ENCODE measurements around the gene LIN54. TPM values are rescaled to one million over a fixed set of nuclear protein-coding genes. Genes with fewer than 3 reads are reported as not detected.
"Not testable (repeated sequence)": the region's sequence is repeated elsewhere in the genome, so short reads cannot be mapped to it uniquely, and the experiment has no call there.

The LIN54 gene
- total and polyA plus RNA-seq, 8 donors: 1.1 to 5.7 (median 3.1) TPM

GRCh38 chr4:83012200-83012686 lies 1.6 kb upstream of the LIN54 start:
- Histone ChIP-seq H3K27ac (peak overlapping the region; percentile 60 to 89 (median 78)), H3K27me3 (no peaks in the 10 kb centered on the region), H3K4me3 (peak overlapping the region; percentile 69 to 92 (median 83)), H3K36me3 (no peaks in the 10 kb centered on the region), H3K4me1 (peaks cover 4 to 23% (median 9%) of the 10 kb centered on the region in 3 donors), H3K9me3 (no peaks in the 10 kb centered on the region)
- FAIRE-seq (no peak), ATAC-seq (peak; percentile 1 to 12 (median 3)), DNase-seq (peak; percentile 28 to 85 (median 54))
- WGBS, 2 donors: 0% methylated on average over 30 to 43 of the region's 43 CpGs
- intact Hi-C loops (cut with DNase I): no loop called here
- no peak for TF ChIP-seq CTCF (IDR thresholded peaks at IDR 0.05)

- H3K9me3 ChIP-seq: no peaks in the 10 kb centered on the region
- FAIRE-seq (no peak), ATAC-seq (no peak), DNase-seq (no peak)
- H3K27me3 ChIP-seq: no peaks in the 10 kb centered on the region
- no peak for TF ChIP-seq CTCF (IDR thresholded peaks at IDR 0.05)
- H3K4me1 ChIP-seq: peaks cover 4 to 23% (median 9%) of the 10 kb centered on the region in 3 donors
- peak overlapping the region; percentile 69 to 92 (median 83) for H3K4me3 ChIP-seq
- H3K36me3 ChIP-seq: no peaks in the 10 kb centered on the region
- H3K27ac ChIP-seq: peak overlapping the region in 2 of 4 donors; percentile 81 to 89
- intact Hi-C loops (cut with DNase I): no loop called here
- WGBS, 2 donors: 5 to 7% methylated on average over 5 of the region's 5 CpGs
These were observed 1.1 kb upstream of the LIN54 start for GRCh38 chr4:83011689-83012199.

GRCh38 chr4:83010111-83010521 lies 507 bp downstream of the LIN54 start:
- Histone ChIP-seq H3K9me3 (no peaks in the 10 kb centered on the region), H3K4me1 (peaks cover 4 to 23% (median 9%) of the 10 kb centered on the region in 3 donors), H3K4me3 (peak overlapping the region; percentile 47 to 85 (median 61)), H3K36me3 (no peaks in the 10 kb centered on the region), H3K27ac (peak overlapping the region; percentile 72 to 89 (median 77)), H3K27me3 (no peaks in the 10 kb centered on the region)
- TF ChIP-seq CTCF (IDR thresholded peaks at IDR 0.05): no peak
- peak in 1 of 4 donors; percentile 1 for ATAC-seq
- intact Hi-C loops (cut with DNase I): no loop called here
- no peak for FAIRE-seq
- DNase-seq: no peak
- 0% methylated on average over 14 of the region's 14 CpGs for WGBS, 2 donors

- Histone ChIP-seq H3K9me3 (no peaks in the 10 kb centered on the region), H3K36me3 (no peaks in the 10 kb centered on the region), H3K4me1 (peaks cover 4 to 23% (median 9%) of the 10 kb centered on the region in 3 donors), H3K27me3 (no peaks in the 10 kb centered on the region), H3K4me3 (peak overlapping the region in 2 of 4 donors; percentile 74 to 85), H3K27ac (no peak overlapping the region)
- ATAC-seq (no peak), FAIRE-seq (no peak), DNase-seq (no peak)
- 65 to 68% methylated on average over 3 of the region's 3 CpGs for WGBS, 2 donors
- intact Hi-C loops (cut with DNase I): no loop called here
- no peak for TF ChIP-seq CTCF (IDR thresholded peaks at IDR 0.05)
These were observed 1.1 kb downstream of the LIN54 start for GRCh38 chr4:83009529-83009928.

- H3K4me3 ChIP-seq; H3K27me3 ChIP-seq; H3K9me3 ChIP-seq; FAIRE-seq; H3K4me1 ChIP-seq; H3K36me3 ChIP-seq; DNase-seq; intact Hi-C loops (cut with DNase I); H3K27ac ChIP-seq; ATAC-seq: not testable (repeated sequence)
- WGBS, 2 donors: 87 to 88% methylated on average over 14 of the region's 14 CpGs
These were observed 7.4 kb downstream of the LIN54 start for GRCh38 chr4:83003044-83003791.

Data from pancreas (tissue), 10 donors.